ENCODE measurements around the gene EIF4E1B. TPM values are rescaled to one million over a fixed set of nuclear protein-coding genes. Genes with fewer than 3 reads are reported as not detected.

Gene EIF4E1B
- total RNA-seq = not detected in 2 replicates

GRCh38 chr5:176629853-176630680 lies at the start of gene EIF4E1B, which contains the start of gene SNCB:
EIF4E1B (plus strand) TSS chr5:176630675; CDS start chr5:176642788, 12,113 bp downstream.
SNCB (minus strand) TSS chr5:176630534; CDS start chr5:176629654, 880 bp downstream.

GRCh38 chr5:176609724-176610434 lies 20.6 kb upstream of the EIF4E1B start, which contains the start of gene GPRIN1:
GPRIN1 (minus strand) TSS chr5:176610156; CDS start chr5:176599834, 10,322 bp downstream.

GRCh38 chr5:176647030-176647842 lies 16.8 kb downstream of the EIF4E1B start, which contains the start of gene TSPAN17:
TSPAN17 (plus strand) TSS chr5:176647484; CDS start chr5:176647616, 132 bp downstream.

Other genes with a start within 250 kb of the EIF4E1B start
- 25.0 and 26.7 TPM in 2 replicates for gene NOP16, start 242.1 kb upstream of the EIF4E1B start, total RNA-seq
- 26.3 and 32.5 TPM in 2 replicates for gene HIGD2A, start 241.9 kb upstream of the EIF4E1B start, total RNA-seq
- gene CLTB, start 214.1 kb upstream of the EIF4E1B start, total RNA-seq = 184 and 252 TPM in 2 replicates
- 49.6 and 56.2 TPM in 2 replicates for gene FAF2, start 182.3 kb upstream of the EIF4E1B start, total RNA-seq
- 3.4 and 18.5 TPM in 2 replicates for gene RNF44, start 93.3 kb upstream of the EIF4E1B start, total RNA-seq
- under 0.01 and 0.43 TPM in 2 replicates for gene CDHR2, start 81.3 kb upstream of the EIF4E1B start, total RNA-seq
- 3.1 and 5.1 TPM in 2 replicates for gene GPRIN1, start 20.5 kb upstream of the EIF4E1B start, total RNA-seq
- gene SNCB, start 141 bp upstream of the EIF4E1B start, total RNA-seq = 0.34 TPM in 1 of 2 replicates, not detected in the other
- gene TSPAN17, start 16.8 kb downstream of the EIF4E1B start, total RNA-seq = 35.5 and 45.9 TPM in 2 replicates
- not detected in 2 replicates for gene UNC5A, start 179.9 kb downstream of the EIF4E1B start, total RNA-seq